Fibroblast of peridontal ligament (primary cell): Measurements from ENCODE around the gene ZNF862.

Experiments
- DNase-seq: peaks from one replicate; pipeline ENCODE4 v3.0.0-alpha.2; 2010; ENCODE audit errors: extremely low read depth

Gene ZNF862

DNA sequence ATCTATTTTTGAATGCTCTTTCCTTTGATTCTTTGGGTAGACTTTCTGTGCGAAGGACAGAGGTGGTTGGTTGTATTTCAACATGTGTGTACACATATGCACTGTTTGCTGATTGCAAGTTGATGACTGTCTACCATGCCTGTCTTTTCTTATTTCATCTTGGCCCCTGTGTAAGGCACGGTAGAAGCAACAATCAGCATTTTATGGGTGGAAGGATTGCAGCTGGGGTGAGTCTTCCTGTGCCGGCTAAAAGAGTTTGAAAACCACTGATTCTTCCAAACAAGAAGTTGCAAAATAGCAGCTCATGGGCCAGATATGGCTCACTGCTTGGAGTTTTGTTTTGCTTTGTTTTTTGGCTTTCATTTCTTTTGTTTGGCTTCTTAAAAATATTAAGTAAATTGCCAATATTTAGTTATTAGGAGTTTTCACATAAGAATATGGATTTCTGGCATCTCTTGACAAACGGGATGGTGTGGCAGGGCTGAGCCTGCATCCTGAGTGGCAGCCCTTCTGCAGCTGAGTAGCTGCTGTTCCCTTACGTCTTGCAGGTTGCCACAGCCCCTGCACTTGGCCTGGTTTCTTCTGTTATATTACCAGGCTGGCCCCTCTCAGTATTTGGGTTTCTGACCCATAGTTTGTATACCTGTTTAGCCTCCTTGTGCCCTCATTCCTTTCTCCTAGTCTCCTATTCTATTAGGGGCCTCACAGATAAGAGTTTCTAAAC, 7.2 kb downstream of the ZNF862 start:
- DNase-seq = peak; percentile 30

DNA sequence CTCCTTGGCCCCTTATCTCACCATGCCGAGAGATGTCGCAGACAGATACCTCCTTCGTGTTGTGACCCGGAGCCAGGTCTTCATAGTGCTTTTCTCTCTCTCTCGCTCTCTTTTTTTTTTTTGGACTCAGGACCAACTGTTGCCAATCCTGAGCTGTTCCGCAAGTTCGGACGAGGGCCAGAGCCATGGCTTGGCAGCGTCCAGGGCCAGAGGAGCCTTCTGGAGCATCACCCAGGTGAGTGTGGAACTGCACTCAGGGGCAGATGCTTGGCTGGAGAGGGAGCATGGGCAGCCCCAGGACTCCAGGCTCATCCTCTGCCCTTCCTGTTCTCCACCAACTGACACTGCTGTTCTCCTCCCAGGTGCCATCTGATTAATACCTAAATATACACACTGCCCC, 7.8 kb downstream of the ZNF862 start:
- DNase-seq = no peak

DNA sequence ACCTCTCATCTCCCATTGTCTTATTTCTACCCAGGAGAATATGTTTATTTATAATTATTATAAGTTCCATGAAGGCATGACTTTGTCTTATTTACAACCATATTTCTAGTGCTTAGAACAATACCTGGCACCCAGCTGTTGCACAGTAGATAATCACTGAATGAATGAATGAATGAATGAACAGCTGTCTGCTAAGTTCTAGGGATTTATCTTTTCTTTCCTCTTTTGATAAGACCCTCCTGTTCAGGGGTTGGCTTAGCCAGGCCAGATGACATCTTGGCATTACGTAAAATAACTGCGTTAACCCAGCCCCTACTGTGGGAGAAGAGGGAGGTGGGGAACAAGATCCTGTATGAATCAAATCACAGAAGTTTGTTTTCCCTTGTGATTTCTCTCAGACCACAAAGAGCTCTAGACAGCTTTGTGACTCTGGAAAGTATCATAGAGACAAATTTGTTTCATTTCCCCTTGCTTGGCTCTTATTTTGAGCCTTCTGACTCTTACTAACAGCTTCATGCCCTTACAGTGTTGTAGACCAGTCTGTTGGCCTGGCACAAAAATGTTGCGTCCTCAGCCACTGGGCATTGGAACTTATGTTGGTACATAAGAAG, 8.4 kb downstream of the ZNF862 start:
- peak; percentile 47 for DNase-seq

DNA sequence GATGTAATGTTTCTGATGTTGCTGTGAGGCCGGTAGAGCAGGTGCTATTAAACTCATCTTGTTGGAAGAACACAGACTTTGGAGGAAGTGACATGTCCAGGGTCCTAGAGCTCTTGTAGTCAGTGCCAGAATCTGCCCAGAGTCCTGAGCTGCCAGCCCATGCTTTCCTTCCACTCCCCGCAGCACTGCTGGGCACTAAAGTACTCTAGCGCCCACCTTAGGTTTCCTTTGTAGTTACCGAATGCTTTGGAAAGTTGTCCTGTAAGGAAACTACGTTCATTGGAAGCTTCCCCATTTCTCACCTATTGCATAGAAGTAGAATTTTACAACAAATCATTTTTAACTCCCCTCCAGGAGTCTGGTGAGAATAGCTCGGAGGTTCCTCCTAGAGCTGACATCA, 11.0 kb downstream of the ZNF862 start:
- no peak for DNase-seq

DNA sequence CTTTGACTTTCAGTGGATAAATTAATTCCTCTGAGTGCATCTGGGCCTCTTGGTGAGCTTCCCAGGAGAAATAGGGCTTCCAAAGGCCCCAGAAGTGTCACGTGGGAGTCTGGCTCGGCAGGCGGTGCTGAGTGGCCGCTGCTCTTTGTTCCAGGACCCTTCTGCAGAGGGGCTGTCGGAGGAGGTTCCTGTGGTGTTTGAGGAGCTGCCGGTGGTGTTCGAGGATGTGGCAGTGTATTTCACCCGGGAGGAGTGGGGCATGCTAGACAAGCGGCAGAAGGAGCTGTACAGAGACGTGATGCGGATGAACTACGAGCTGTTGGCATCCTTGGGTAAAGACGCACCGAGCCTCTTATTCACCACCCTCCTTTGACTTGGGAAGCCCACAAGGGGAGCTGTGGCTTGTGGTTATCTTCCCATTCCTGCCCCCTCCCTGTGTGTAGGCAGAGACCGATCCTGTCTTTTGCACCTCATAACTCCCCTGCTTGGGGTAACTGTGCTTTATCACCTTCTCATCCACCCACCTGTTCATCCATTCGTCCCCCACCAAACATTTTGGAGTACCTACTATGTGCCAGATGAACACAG, 11.9 kb downstream of the ZNF862 start:
- DNase-seq = no peak

DNA sequence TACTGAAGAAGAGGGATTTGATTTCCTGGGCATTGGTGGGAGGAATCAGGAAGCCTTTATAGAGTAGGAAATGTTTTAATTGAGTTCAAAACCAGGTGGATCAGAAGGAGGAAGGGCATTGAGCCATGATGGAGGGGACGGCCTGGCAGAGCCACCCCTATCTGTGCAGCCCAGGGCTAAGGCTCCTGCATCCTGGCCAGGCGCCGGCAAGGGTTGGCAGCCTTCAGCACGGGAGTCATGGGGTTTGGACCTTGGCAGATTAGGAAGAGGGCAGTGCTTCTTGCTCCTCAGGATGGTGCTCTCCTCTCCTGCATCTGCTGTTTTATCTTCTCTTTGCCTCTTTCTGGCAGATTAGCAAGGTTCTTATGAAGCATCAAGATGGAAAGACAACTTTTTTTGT, 12.5 kb downstream of the ZNF862 start:
- no peak for DNase-seq

DNA sequence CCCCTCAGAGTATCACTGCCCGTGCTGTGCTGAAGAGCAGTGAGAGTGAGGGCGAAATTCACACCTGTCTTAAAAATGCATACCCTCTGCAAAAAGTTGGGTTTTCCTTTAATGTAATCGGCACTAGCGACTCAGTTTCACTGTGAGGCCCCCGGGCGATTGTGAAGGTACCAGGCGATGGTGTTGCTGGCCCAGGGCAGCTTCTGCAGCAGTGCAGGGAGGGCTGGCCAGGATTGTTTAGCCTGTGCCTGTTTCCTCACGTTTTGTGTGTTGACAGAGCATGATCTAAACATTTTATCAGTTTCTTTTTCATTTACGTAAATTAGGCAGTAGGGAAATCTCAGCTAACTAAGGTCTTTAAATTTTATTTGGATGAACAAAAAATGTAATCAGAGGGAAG, 13.3 kb downstream of the ZNF862 start:
- DNase-seq = no peak

DNA sequence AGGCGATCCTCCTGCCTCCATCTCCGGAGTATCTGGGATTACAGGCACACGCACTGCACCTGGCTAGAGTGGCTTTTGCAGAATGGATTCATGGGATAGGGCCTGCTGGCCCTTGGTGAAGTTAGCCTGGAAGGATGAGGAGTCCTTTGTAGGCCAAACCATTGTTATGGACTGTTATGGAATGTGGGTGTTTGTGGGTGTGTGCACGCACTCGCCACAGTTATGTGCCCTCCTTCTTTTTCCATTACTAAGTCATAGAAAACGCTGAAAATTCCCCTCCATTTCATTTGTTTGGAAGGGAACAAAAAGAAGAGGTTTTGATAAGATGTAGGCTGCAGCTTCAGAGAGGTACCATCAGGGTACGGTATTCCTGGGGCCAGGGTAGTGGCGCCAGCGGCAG, 15.0 kb downstream of the ZNF862 start:
- no peak for DNase-seq

DNA sequence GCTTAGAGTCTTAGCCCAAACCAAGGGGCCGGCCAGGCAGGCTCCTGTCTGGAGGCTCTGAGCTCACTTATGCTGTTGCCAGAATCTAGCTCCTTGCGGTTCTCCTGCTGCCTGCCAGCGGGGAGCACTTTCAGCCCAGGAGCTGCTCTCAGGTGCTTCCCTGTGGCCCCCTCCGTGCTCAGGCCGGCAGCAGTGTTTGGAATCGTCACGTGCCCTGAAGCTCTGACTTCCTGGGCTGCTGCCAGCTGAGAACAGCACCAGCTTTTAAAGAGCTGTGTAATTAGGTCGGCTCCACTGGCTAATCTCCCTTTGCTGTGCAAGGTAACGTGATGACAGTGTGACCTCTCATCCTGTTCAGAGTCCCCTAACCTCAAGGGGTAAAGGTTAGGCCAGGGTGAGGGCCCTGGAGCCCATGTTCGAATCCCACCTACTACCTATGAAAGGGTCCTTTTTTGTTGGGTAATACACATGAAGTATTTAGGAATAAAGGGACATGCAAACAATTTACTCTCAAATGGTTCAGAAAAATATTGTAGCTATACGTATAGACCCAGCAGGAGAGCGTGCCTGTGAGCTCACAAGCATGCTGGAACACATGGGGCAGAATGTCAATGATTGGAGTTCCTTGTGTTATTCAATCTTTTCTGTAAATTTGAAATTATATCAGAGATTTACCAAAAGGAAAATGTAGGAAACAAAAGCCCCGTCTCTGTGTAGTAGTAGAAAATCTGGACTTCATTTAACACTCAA, 16.6 kb downstream of the ZNF862 start:
- peak; percentile 30 for DNase-seq

DNA sequence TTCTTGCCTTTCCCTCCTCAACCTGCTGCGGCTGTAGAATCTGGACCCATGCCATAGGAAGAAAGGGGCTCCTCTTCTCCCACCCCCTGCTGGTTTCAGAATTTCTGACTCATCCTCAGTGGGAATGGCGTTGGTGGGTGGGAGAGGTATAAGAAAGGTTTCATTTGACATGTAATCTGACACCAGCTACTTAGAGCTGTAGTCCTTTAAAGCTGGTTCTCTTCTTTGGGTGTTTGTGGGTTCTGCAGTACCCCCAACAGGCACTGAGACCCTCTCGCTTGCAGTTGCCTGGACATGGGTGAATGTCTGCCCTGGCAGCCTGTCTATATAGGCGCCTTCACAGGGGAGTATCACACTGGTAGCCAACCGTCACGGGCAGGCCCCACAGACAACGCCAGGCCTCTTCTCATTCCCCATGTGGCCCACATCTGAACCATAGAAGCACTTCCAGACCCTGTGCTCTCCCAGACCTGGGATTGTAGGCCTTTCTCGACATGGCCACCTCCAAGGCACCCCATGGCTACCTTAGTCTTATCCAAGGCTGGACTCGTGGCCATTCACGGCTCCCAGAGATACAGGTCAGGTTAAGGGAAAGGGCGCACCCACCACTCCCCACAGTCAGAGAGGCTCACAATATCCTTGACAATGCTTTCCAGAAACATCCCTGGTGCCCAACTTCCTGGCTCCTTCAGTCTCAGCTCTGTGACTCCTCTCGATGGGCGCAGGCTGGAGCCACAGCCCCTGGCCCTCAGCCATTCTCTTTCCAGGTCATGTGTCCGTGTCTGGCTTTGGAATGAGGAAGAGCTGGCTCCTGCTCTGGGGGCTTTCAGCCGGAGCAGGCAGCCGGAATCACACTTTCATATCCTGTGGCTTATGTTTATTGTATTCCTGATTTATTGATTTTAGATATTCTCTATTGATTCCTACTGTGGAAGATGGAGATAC, 17.5 kb downstream of the ZNF862 start:
- DNase-seq = peak; percentile 59

DNA sequence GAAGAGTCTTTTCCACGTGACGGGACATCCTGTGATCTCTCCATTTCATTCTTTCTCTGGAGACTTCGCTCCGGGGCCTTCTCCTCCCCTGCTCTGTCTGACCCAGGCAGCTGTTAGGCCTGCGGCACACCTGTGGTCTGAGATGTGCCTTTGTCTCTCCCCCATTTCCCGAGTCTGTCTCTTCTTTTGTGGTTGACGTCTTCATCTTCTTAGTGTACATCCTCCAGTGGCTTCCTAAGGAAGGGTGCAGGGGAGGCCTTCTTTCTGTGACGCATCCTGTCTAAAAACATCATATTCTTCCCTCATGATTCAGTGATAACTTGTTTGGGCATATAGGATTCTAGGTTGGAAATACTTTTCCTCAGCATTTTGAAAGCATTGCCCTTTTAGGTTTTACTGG, 18.4 kb downstream of the ZNF862 start:
- DNase-seq = no peak

DNA sequence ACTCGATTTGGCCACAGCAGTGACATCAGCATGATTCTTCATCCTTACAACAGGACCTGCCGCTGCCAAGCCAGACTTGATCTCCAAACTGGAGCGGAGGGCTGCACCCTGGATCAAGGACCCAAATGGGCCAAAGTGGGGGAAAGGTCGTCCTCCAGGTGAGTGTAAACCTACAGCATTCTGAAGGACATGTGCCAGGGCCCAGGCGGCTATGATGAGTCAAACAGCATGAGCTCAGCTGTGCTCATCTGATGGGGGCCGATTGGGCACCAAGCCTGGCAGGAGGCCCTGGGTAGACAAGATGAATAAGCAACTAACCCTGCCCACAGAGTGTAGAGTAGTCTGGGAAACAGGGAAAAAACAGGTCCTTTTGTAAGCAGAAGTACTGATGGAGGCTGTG, 21.2 kb downstream of the ZNF862 start:
- DNase-seq = no peak

DNA sequence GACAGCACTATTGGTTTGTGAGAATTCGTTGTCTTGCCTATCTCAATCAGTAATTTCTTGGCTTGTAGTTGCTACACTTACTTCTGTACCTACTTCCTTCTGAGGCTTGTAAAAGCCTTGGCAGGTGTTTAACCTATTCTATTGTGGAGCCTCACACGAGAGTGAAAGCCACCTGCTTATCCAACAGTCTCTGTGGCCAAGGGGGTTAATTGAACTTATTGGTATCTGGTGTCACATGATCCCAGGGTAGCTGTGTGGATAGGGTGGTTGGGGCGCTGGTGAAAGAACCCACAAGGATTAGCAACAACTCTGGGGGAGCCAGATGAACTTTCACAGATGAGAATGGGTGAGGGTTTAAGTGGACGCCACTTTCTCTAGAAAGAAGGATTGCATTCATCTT, 21.7 kb downstream of the ZNF862 start:
- no peak for DNase-seq

DNA sequence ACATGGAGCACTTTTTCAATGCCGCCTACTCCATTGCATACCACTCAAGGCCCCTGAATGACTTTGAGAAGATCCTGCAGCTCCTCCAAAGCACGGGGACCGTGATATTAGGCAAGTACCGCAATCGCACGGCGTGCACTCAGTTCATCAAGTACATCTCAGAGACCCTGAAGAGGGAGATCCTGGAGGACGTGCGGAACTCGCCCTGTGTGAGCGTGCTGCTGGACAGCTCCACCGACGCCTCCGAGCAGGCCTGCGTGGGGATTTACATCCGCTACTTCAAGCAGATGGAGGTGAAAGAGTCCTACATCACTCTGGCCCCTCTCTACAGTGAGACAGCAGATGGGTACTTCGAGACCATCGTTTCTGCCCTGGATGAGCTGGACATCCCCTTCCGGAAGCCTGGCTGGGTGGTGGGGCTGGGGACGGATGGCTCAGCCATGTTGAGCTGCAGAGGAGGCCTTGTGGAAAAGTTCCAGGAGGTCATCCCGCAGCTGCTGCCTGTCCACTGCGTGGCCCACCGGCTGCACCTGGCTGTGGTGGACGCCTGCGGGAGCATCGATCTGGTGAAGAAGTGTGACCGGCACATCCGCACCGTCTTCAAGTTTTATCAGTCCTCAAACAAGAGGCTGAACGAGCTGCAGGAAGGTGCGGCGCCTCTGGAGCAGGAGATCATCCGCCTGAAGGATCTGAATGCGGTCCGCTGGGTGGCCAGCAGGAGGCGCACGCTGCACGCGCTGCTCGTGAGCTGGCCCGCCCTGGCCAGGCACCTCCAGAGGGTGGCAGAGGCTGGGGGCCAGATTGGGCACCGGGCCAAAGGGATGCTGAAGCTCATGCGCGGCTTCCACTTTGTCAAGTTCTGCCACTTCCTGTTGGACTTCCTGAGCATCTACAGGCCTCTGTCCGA, 22.9 kb downstream of the ZNF862 start:
- no peak for DNase-seq

DNA sequence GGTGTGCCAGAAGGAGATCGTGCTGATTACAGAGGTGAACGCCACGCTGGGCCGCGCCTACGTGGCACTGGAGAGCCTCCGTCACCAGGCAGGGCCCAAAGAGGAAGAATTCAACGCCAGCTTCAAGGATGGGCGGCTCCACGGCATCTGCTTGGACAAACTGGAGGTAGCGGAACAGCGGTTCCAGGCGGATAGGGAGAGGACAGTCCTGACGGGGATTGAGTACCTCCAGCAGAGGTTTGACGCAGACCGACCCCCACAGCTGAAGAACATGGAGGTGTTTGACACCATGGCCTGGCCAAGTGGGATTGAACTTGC, 23.5 kb downstream of the ZNF862 start:
- DNase-seq = no peak

DNA sequence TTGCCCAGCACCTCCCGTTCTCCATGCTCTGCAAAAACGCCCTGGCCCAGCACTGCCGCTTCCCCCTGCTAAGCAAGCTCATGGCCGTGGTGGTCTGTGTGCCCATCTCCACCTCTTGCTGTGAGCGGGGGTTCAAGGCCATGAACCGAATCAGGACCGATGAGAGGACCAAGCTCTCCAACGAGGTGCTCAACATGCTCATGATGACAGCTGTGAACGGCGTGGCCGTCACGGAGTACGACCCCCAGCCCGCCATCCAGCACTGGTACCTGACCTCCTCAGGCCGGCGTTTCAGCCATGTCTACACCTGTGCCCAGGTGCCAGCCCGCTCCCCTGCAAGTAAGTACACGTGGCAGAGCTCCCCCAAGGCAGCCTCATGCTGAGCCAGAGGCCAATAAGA, 24.0 kb downstream of the ZNF862 start:
- DNase-seq = no peak

DNA sequence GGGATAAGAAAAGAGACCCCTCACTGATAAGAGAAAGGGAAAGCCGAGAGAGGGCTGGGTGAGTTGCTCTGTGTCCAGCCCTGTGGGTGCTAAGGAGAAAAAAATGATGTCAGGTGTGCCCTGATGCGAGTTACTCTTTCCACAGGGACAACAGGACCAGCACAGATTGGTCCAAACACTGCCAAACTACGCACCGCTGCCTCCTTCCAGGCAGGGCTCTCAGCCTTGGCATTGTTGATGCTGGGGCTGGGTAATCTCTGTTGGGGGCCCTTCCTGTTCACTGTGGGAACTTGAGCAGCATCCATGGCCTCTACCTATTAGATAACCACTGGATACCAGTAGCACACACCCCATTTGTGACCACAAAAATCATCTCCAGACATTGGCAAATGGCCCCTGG, 25.3 kb downstream of the ZNF862 start:
- no peak for DNase-seq

DNA sequence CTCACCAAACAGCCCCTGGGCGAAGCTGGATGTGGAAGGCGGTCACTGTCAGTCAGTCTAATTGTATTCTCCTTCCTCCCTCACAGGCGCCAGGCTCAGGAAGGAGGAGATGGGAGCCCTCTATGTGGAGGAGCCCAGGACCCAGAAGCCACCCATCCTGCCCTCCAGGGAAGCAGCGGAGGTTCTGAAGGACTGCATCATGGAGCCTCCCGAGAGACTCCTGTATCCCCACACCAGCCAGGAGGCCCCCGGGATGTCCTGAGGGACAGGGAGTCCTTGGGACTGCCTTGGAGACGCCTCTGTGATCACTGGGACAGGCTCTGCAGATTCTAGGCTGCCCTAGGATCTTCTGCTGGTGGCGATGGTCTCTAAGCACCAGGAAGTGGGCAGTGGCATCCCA, 25.8 kb downstream of the ZNF862 start:
- DNase-seq = no peak

DNA sequence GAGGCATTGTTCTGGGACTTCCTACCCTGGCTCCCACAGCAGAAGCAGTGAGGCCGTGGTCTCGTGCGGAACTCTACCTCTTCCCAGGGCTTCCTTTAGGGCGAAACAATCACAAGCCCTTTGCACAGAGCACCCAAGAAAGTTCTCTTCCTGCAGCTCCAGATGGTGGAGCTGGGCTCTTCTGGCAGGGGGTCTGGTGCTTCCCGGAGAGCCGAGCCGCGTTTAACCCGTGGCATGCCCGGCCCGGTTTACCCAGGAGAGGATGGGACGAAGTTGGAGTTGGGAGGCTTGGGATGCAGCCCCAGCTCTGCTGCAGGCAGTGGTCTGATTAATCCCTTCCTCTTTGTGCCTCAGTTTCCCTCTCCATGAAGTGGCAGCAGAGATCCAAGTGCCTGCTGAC, 26.6 kb downstream of the ZNF862 start:
- DNase-seq = no peak

DNA sequence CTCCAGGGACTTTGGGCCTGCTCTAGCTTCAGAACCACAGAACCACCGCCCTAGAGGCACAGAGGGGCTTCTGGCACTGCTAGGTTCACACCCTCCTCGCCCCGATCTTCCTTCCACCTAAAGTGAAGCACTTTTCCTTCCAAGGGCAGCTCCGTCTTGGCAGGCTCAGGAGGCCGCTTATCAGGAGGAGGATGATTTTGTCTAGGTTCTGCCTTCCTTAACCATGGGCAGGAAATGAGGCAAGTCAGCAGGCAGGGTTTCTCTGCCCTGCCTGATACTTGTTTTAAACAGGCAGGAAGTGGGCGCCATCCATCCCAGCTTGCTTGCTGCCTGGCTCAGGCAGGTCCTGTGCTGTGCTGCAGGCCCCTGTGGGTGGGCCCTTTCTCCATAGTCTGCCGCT, 27.3 kb downstream of the ZNF862 start:
- no peak for DNase-seq
